ENCODE results near the gene TPD52L1.

GRCh38 chr6:125167579-125167978 lies 14.0 kb downstream of the TPD52L1 start:
- TF ChIP-seq, protein P1, sequence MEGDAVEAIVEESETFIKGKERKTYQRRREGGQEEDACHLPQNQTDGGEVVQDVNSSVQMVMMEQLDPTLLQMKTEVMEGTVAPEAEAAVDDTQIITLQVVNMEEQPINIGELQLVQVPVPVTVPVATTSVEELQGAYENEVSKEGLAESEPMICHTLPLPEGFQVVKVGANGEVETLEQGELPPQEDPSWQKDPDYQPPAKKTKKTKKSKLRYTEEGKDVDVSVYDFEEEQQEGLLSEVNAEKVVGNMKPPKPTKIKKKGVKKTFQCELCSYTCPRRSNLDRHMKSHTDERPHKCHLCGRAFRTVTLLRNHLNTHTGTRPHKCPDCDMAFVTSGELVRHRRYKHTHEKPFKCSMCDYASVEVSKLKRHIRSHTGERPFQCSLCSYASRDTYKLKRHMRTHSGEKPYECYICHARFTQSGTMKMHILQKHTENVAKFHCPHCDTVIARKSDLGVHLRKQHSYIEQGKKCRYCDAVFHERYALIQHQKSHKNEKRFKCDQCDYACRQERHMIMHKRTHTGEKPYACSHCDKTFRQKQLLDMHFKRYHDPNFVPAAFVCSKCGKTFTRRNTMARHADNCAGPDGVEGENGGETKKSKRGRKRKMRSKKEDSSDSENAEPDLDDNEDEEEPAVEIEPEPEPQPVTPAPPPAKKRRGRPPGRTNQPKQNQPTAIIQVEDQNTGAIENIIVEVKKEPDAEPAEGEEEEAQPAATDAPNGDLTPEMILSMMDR (conservative IDR thresholded peaks at IDR 0.05; ENCODE audit: low read depth in 2 of 2) = no peak
- TF ChIP-seq EZH2 (IDR thresholded peaks at IDR 0.05; ENCODE audit: low read depth, unreplicated experiment) (no peak), REST (IDR thresholded peaks at IDR 0.05; ENCODE audit: unreplicated experiment) (no peak), ZNF331 (CRISPR knock-in tag; IDR thresholded peaks at IDR 0.05; ENCODE audit: low read depth) (no peak), JUNB (IDR thresholded peaks at IDR 0.05; ENCODE audit: unreplicated experiment) (no peak), POLR2AphosphoS5 (IDR thresholded peaks at IDR 0.05; ENCODE audit: low read depth) (no peak)
- TF ChIP-seq, protein P2, sequence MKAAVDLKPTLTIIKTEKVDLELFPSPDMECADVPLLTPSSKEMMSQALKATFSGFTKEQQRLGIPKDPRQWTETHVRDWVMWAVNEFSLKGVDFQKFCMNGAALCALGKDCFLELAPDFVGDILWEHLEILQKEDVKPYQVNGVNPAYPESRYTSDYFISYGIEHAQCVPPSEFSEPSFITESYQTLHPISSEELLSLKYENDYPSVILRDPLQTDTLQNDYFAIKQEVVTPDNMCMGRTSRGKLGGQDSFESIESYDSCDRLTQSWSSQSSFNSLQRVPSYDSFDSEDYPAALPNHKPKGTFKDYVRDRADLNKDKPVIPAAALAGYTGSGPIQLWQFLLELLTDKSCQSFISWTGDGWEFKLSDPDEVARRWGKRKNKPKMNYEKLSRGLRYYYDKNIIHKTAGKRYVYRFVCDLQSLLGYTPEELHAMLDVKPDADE (IDR thresholded peaks at IDR 0.05) = no peak

All from GM23338 (cell line).